H1 (cell line): ENCODE measurements around the gene SEMA4C. TPM values are rescaled to one million over a fixed set of nuclear protein-coding genes. Genes with fewer than 3 reads are reported as not detected.

ENCODE experiments used
- SIN3A ChIP-seq, 2 experiments: IDR thresholded peaks in 1 of 2; conservative IDR thresholded peaks in 1 of 2; 2 replicates each; pipeline ENCODE4 v1.6.1; 2011 to 2012; ENCODE audit warnings: low read length in 2 of 2, improper control_type of control experiment in 1 of 2, low read depth in 1 of 2, mild to moderate bottlenecking in 1 of 2
- polyA plus RNA-seq, 7 experiments: library from polyadenylated mRNA; depleted of rRNA in 3 of 7; stranded (reverse) in 5 of 7; unstranded in 2 of 7; fragments of >200 nt in 5 of 7; fragments of 200-250 nt in 2 of 7; gene quantifications; 1 replicate in 5 of 7; 2 replicates in 1 of 7; 4 replicates in 1 of 7; pipeline versions ENCODE4 v1.2.1 to v1.2.3, GENCODE V29; 2011 to 2013; ENCODE audit warnings: missing spikeins in 2 of 7, mixed read lengths in 2 of 7
- total RNA-seq: library from RNA; stranded (reverse); fragmentation: NEBNext Ultra II Directional; extraction: Animal tissue kit (Norgen Biotek cat#: 25700); gene quantifications from 2 replicates; pipeline ENCODE4 v1.2.1, GENCODE V29; 2021
- TF ChIP-seq, protein P1 (sequence below): IDR thresholded peaks from 2 replicates; pipeline ENCODE4 v1.6.1; 2012; ENCODE audit warnings: inconsistent platforms

SEMA4C gene
- total and polyA plus RNA-seq, 2 of the 8 experiments (the other 6 are each of a cell fraction or from before 2014, with no cell fraction given): 47.5 to 67.3 TPM

DNA sequence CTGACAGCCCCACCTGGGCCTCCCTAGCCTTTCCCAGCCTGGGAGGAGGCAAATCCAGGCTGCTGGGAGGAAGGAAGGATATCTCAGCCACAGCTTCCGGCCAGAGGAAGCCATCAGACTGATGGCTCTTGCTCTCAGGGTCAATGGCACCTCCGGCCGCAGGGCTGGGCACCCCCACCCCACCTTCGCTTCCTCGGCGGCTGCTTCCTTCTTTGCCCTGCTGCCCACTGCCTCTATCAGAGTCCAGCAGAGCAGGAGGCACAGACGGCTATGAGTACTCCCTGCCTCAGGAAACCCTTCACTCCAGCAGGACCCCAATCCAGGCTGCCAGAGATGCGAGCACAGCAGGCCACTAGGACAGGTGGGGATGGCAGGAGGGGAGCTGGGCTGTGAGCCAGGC, 3.3 kb downstream of the SEMA4C start (continued):
- TF ChIP-seq, protein P1, sequence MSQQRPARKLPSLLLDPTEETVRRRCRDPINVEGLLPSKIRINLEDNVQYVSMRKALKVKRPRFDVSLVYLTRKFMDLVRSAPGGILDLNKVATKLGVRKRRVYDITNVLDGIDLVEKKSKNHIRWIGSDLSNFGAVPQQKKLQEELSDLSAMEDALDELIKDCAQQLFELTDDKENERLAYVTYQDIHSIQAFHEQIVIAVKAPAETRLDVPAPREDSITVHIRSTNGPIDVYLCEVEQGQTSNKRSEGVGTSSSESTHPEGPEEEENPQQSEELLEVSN: no peak
- TF ChIP-seq SIN3A (conservative IDR thresholded peaks at IDR 0.05 in 1 of 2, IDR thresholded peaks at IDR 0.05 in 1 of 2; ENCODE audit: low read depth in 1 of 2, low read length in 2 of 2): no peak
- TF ChIP-seq, all 59 proteins: peak for 0
